ENCODE data around the gene LRRC4C. TPM values are rescaled to one million over a fixed set of nuclear protein-coding genes. Genes with fewer than 3 reads are reported as not detected.

The LRRC4C gene
- total RNA-seq, 2 donors from 2014 or later, result 0.42 TPM; not detected in 1

DNA sequence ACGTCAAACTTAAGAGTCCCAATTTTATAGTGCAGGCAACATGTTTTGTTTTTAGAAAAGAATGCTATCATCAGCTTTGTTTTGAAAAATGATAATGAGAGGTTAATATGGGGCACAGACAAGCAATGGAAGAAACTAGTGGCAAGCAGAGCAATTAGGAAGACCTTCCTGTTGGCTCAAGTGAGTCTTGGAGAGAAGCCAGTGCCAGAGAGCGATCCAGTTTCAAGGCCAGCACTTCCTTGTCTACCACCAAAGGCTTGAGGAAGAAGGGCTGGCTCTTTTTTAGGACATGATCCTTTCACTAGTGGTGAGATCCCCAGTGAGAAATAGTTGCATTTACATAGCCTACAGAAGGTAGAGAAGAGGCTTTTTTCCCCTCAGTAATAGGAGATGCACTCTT is 1340.7 kb downstream of the LRRC4C start:
- TF ChIP-seq CTCF (IDR thresholded peaks at IDR 0.05), result no peak
- Histone ChIP-seq H3K4me1 (no peaks in the 10 kb centered on the region), H3K9ac (ENCODE audit: low read depth in 2 of 2, low read length in 2 of 2) (no peak overlapping the region), H3K4me3 (no peak overlapping the region), H3K9me3 (no peaks in the 10 kb centered on the region), H3K27me3 (no peaks in the 10 kb centered on the region), H3K36me3 (no peaks in the 10 kb centered on the region), H3K27ac (no peak overlapping the region)
- intact Hi-C loops (cut with DNase I), result no loop called here
- no peak for DNase-seq

- no peak for DNase-seq
- Histone ChIP-seq H3K36me3 (no peaks in the 10 kb centered on the region), H3K27ac (no peak overlapping the region), H3K9me3 (no peaks in the 10 kb centered on the region), H3K9ac (ENCODE audit: low read depth in 2 of 2, low read length in 2 of 2) (no peak overlapping the region), H3K4me3 (no peak overlapping the region), H3K4me1 (no peaks in the 10 kb centered on the region), H3K27me3 (no peaks in the 10 kb centered on the region)
- intact Hi-C loops (cut with DNase I), result no loop called here
- no peak for TF ChIP-seq CTCF (IDR thresholded peaks at IDR 0.05)
These were observed 1341.4 kb downstream of the LRRC4C start for GRCh38 chr11:40118026-40118425.

GRCh38 chr11:40104941-40105550 is 1354.4 kb downstream of the LRRC4C start:
- H3K9ac ChIP-seq (ENCODE audit: low read depth in 2 of 2, low read length in 2 of 2), result no peak overlapping the region
- no peaks in the 10 kb centered on the region for H3K9me3 ChIP-seq
- intact Hi-C loops (cut with DNase I), result no loop called here
- H3K27me3 ChIP-seq, result no peaks in the 10 kb centered on the region
- no peaks in the 10 kb centered on the region for H3K36me3 ChIP-seq
- no peak for DNase-seq
- no peaks in the 10 kb centered on the region for H3K4me1 ChIP-seq
- no peak overlapping the region for H3K27ac ChIP-seq
- no peak overlapping the region for H3K4me3 ChIP-seq
- TF ChIP-seq CTCF (IDR thresholded peaks at IDR 0.05), result no peak

DNA sequence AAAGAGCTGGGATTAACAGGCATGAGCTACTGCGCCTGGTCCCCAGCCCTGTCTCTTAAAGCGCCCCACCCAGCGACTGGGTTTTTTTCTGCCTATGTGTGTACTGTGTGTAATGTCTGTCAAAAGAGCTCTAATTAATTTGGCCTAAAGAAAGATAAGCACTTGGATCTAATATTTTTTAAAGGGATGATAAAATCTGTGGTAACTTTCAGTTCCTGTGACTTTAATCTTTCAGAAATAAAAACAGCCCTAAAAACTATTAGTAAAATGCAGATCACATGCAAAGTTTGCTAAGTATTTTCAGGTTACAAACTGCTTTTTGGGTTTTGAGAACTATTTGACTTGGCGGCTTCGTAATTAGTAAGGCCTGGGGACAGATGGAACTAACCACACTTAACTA is 1358.7 kb downstream of the LRRC4C start:
- H3K9ac ChIP-seq (ENCODE audit: low read depth in 2 of 2, low read length in 2 of 2), result no peak overlapping the region
- DNase-seq, result no peak
- H3K4me1 ChIP-seq, result no peaks in the 10 kb centered on the region
- no peaks in the 10 kb centered on the region for H3K36me3 ChIP-seq
- H3K4me3 ChIP-seq, result no peak overlapping the region
- H3K9me3 ChIP-seq, result no peaks in the 10 kb centered on the region
- no peak for TF ChIP-seq CTCF (IDR thresholded peaks at IDR 0.05)
- H3K27me3 ChIP-seq, result no peaks in the 10 kb centered on the region
- no peak overlapping the region for H3K27ac ChIP-seq
- intact Hi-C loops (cut with DNase I), result no loop called here

DNA sequence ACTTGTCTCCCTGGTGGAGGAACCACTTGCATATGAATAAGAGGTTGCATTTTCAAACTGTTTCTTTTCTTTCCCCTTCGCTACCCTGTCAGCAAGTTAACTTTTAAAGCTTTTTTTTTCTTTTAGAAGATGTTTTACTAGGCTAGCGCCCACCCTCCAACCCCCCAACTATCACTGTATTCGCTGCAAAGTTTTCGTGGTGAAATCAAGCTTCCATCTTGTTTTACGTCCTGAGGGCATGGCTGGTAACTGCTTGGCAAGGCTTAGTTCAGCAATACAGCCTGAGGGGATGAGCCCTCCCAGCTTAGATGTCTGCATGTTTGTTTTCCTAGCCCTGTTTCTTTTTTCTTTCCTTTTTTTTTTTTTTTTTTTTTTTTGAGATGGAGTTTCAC is 1359.3 kb downstream of the LRRC4C start:
- DNase-seq, result no peak
- Histone ChIP-seq H3K27ac (no peak overlapping the region), H3K36me3 (no peaks in the 10 kb centered on the region), H3K4me1 (no peaks in the 10 kb centered on the region), H3K27me3 (no peaks in the 10 kb centered on the region), H3K9ac (ENCODE audit: low read depth in 2 of 2, low read length in 2 of 2) (no peak overlapping the region), H3K4me3 (no peak overlapping the region), H3K9me3 (no peaks in the 10 kb centered on the region)
- intact Hi-C loops (cut with DNase I), result no loop called here
- no peak for TF ChIP-seq CTCF (IDR thresholded peaks at IDR 0.05)
